Panc1 (cell line): Measurements from ENCODE around the gene B4GALT7.

ENCODE experiments used
- TCF7L2 ChIP-seq: IDR thresholded peaks from 2 replicates; pipeline ENCODE4 v1.6.1; 2011; ENCODE audit warnings: mild to moderate bottlenecking, low read depth, low read length, inconsistent platforms
- TF ChIP-seq, protein P1 (sequence below): fragments of 450-650 bp; IDR thresholded peaks from 2 replicates; pipeline ENCODE4 v1.5.1; 2017; ENCODE audit warnings: mild to moderate bottlenecking
- TF ChIP-seq, protein P2 (sequence below), 2 experiments: IDR thresholded peaks; 2 replicates each; pipeline ENCODE4 v1.6.1; 2011 to 2012; ENCODE audit warnings: low read depth in 2 of 2, control low read depth in 1 of 2, low read length in 1 of 2, mild to moderate bottlenecking in 1 of 2, moderate library complexity in 1 of 2; ENCODE audit not compliant: insufficient read depth in 1 of 2

DNA sequence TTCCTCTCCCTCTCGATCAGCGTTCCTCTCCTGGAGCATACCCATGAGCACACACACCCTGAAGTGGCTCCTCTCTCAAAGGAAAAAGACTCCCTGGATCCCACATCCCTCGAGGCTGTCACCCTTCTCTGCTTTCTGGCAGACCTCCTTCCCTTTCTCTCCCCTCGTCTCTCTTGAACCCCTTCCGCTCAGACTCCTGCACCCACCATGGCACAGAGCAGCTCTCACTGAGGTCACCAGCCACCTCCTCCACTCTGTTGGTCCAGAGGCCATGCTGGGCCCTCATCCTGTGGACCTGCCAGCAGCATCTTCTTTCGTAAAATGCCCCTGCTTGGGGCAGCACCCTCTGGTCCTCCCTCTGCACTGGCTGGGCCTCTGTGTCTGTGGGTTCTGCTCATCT, 5.7 kb downstream of the B4GALT7 start:
- no peak for TF ChIP-seq TCF7L2
- TF ChIP-seq, protein P1, sequence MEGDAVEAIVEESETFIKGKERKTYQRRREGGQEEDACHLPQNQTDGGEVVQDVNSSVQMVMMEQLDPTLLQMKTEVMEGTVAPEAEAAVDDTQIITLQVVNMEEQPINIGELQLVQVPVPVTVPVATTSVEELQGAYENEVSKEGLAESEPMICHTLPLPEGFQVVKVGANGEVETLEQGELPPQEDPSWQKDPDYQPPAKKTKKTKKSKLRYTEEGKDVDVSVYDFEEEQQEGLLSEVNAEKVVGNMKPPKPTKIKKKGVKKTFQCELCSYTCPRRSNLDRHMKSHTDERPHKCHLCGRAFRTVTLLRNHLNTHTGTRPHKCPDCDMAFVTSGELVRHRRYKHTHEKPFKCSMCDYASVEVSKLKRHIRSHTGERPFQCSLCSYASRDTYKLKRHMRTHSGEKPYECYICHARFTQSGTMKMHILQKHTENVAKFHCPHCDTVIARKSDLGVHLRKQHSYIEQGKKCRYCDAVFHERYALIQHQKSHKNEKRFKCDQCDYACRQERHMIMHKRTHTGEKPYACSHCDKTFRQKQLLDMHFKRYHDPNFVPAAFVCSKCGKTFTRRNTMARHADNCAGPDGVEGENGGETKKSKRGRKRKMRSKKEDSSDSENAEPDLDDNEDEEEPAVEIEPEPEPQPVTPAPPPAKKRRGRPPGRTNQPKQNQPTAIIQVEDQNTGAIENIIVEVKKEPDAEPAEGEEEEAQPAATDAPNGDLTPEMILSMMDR: no peak
- TF ChIP-seq, protein P2, sequence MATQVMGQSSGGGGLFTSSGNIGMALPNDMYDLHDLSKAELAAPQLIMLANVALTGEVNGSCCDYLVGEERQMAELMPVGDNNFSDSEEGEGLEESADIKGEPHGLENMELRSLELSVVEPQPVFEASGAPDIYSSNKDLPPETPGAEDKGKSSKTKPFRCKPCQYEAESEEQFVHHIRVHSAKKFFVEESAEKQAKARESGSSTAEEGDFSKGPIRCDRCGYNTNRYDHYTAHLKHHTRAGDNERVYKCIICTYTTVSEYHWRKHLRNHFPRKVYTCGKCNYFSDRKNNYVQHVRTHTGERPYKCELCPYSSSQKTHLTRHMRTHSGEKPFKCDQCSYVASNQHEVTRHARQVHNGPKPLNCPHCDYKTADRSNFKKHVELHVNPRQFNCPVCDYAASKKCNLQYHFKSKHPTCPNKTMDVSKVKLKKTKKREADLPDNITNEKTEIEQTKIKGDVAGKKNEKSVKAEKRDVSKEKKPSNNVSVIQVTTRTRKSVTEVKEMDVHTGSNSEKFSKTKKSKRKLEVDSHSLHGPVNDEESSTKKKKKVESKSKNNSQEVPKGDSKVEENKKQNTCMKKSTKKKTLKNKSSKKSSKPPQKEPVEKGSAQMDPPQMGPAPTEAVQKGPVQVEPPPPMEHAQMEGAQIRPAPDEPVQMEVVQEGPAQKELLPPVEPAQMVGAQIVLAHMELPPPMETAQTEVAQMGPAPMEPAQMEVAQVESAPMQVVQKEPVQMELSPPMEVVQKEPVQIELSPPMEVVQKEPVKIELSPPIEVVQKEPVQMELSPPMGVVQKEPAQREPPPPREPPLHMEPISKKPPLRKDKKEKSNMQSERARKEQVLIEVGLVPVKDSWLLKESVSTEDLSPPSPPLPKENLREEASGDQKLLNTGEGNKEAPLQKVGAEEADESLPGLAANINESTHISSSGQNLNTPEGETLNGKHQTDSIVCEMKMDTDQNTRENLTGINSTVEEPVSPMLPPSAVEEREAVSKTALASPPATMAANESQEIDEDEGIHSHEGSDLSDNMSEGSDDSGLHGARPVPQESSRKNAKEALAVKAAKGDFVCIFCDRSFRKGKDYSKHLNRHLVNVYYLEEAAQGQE (IDR thresholded peaks at IDR 0.05; ENCODE audit: insufficient read depth in 1 of 2, low read depth in 2 of 2, low read length in 1 of 2): no peak
